Measurements from ENCODE around the gene PDPR. TPM values are rescaled to one million over a fixed set of nuclear protein-coding genes. Genes with fewer than 3 reads are reported as not detected.
"Not testable (repeated sequence)": the region's sequence is repeated elsewhere in the genome, so short reads cannot be mapped to it uniquely, and the experiment has no call there.

PDPR gene
- total RNA-seq, 1 experiment from 2014 or later: 6.6 TPM

- not testable (repeated sequence) for DNase-seq, H3K27me3 ChIP-seq, H3K36me3 ChIP-seq, H3K9me3 ChIP-seq, H3K4me3 ChIP-seq
These were observed 4.6 kb downstream of the PDPR start for GRCh38 chr16:70118776-70119175.

GRCh38 chr16:70120398-70120797 is 6.3 kb downstream of the PDPR start:
- not testable (repeated sequence) for H3K4me3 ChIP-seq, H3K36me3 ChIP-seq, DNase-seq, H3K27me3 ChIP-seq, H3K9me3 ChIP-seq

- not testable (repeated sequence) for H3K9me3 ChIP-seq, DNase-seq, H3K27me3 ChIP-seq, H3K4me3 ChIP-seq, H3K36me3 ChIP-seq
These were observed 9.7 kb downstream of the PDPR start for GRCh38 chr16:70123822-70124221.

GRCh38 chr16:70126226-70126625 is 12.1 kb downstream of the PDPR start:
- H3K27me3 ChIP-seq, H3K4me3 ChIP-seq, H3K36me3 ChIP-seq, H3K9me3 ChIP-seq, DNase-seq: not testable (repeated sequence)

- H3K27me3 ChIP-seq, H3K36me3 ChIP-seq, H3K4me3 ChIP-seq, DNase-seq, H3K9me3 ChIP-seq: not testable (repeated sequence)
These were observed 13.6 kb downstream of the PDPR start for GRCh38 chr16:70127706-70128105.

- not testable (repeated sequence) for H3K27me3 ChIP-seq, H3K4me3 ChIP-seq, DNase-seq, H3K9me3 ChIP-seq, H3K36me3 ChIP-seq
These were observed 14.7 kb downstream of the PDPR start for GRCh38 chr16:70128844-70129243.

- DNase-seq, H3K9me3 ChIP-seq, H3K4me3 ChIP-seq, H3K27me3 ChIP-seq: not testable (repeated sequence)
- H3K36me3 ChIP-seq: peaks cover 13% of the 10 kb centered on the region
These were observed 21.7 kb downstream of the PDPR start for GRCh38 chr16:70135796-70136195.

GRCh38 chr16:70136595-70136994 is 22.5 kb downstream of the PDPR start:
- H3K36me3 ChIP-seq: peaks cover 13% of the 10 kb centered on the region
- H3K4me3 ChIP-seq, DNase-seq, H3K9me3 ChIP-seq, H3K27me3 ChIP-seq: not testable (repeated sequence)

- H3K27me3 ChIP-seq, DNase-seq, H3K36me3 ChIP-seq, H3K4me3 ChIP-seq, H3K9me3 ChIP-seq: not testable (repeated sequence)
These were observed 28.6 kb downstream of the PDPR start for GRCh38 chr16:70142739-70143138.

- H3K4me3 ChIP-seq, DNase-seq, H3K27me3 ChIP-seq, H3K36me3 ChIP-seq, H3K9me3 ChIP-seq: not testable (repeated sequence)
These were observed 29.2 kb downstream of the PDPR start for GRCh38 chr16:70143231-70143895.

- H3K9me3 ChIP-seq, H3K27me3 ChIP-seq, H3K4me3 ChIP-seq, DNase-seq: not testable (repeated sequence)
- H3K36me3 ChIP-seq: peaks cover 30% of the 10 kb centered on the region
These were observed 33.7 kb downstream of the PDPR start for GRCh38 chr16:70147853-70148252.

- not testable (repeated sequence) for DNase-seq, H3K9me3 ChIP-seq, H3K4me3 ChIP-seq, H3K27me3 ChIP-seq
- peaks cover 36% of the 10 kb centered on the region for H3K36me3 ChIP-seq
These were observed 34.3 kb downstream of the PDPR start for GRCh38 chr16:70148453-70148852.

- peaks cover 45% of the 10 kb centered on the region for H3K36me3 ChIP-seq
- H3K27me3 ChIP-seq, H3K9me3 ChIP-seq, H3K4me3 ChIP-seq, DNase-seq: not testable (repeated sequence)
These were observed 35.2 kb downstream of the PDPR start for GRCh38 chr16:70149296-70149695.

GRCh38 chr16:70151391-70151790 is 37.3 kb downstream of the PDPR start:
- H3K27me3 ChIP-seq: no peaks in the 10 kb centered on the region
- DNase-seq: no peak
- no peaks in the 10 kb centered on the region for H3K9me3 ChIP-seq
- H3K36me3 ChIP-seq: peaks cover 58% of the 10 kb centered on the region
- H3K4me3 ChIP-seq: no peak overlapping the region

- Histone ChIP-seq H3K27me3 (no peaks in the 10 kb centered on the region), H3K36me3 (peaks cover 64% of the 10 kb centered on the region), H3K4me3 (no peak overlapping the region), H3K9me3 (no peaks in the 10 kb centered on the region)
- DNase-seq: no peak
These were observed 37.9 kb downstream of the PDPR start for GRCh38 chr16:70151941-70152509.

- Histone ChIP-seq H3K4me3 (no peak overlapping the region), H3K36me3 (peaks cover 70% of the 10 kb centered on the region), H3K27me3 (no peaks in the 10 kb centered on the region), H3K9me3 (no peaks in the 10 kb centered on the region)
- DNase-seq: no peak
These were observed 38.6 kb downstream of the PDPR start for GRCh38 chr16:70152578-70153302.

GRCh38 chr16:70154736-70155135 is 40.6 kb downstream of the PDPR start:
- H3K27me3 ChIP-seq: not testable (repeated sequence)

More at GRCh38 chr16:70154736-70155135, 40.6 kb downstream of the PDPR start:
- peaks cover 82% of the 10 kb centered on the region for H3K36me3 ChIP-seq
- not testable (repeated sequence) for DNase-seq, H3K4me3 ChIP-seq, H3K9me3 ChIP-seq
